Heart left ventricle (tissue), 13 donors: ENCODE data around the gene PI16.

Experiments
- POLR2A ChIP-seq, 2 donors: fragments of 450-650 bp; IDR thresholded peaks; one replicate each; pipeline ENCODE4 v1.6.1; 2017; ENCODE audit warnings: antibody characterized with exemption in 2 of 2, mild to moderate bottlenecking in 2 of 2, moderate library complexity in 2 of 2
- TF ChIP-seq, protein P1 (sequence below), 12 donors: fragments of 200-600 bp; sonication (generic) in 4 of 12; IDR thresholded peaks; one replicate each; pipeline versions ENCODE4 v1.5.0 to v1.8.0; 2018 to 2022; ENCODE audit warnings: antibody characterized with exemption in 12 of 12, mild to moderate bottlenecking in 5 of 12
- donor health status: ischemic (EF 13 %, LVEDD 7.1; RV severe dilation, severe dysfunction).
- donor health status: DM: no; HTN: yes; CAD: no.
- donor health status: DM: no; HTN: no; CAD: no.
- donor health status: ischemic (EF 25% LVEDD 6.9; RV normal size, moderate dysfunction).
- donor health status: ischemic (EF 25% LVEDD 5.7; RV mildly dilated, moderate dysfunction).
- donor health status: ischemic (EF 35%, LVEDD 5.7; RV mildly dilated, moderate dysfunction).
- donor health status: nonischemic (EF 11% LVEDD 7.7; RV severe dilation, severe dysfunction).
- donor health status: DM: yes; HTN: yes; CAD: no.
- donor health status: PGD.
- donor health status: ischemic (EF 29% LVEDD 5.4; RV normal size, mild dysfunction).
- donor health status: nonischemic (EF 23%, LVEDD 6.1; RV moderate dilation, normal function).

DNA sequence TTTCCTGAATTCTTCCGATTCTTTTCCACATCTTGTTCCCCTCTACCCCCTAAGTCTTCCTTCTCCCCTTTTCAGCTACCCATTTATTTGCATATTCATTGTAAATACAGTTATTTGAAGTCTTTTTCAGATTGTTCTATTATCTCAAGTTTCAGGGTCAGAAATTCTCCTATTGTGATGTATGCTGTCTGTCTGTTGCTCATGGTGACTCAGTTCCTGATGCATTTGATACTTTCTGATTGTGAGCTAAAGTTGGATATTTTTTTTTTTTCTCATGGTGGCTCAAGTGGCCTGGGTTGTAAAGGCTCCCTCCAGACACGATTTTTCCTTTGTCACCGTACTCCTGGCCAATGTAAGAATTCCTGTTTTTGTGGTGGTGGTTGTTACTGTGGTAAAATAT, 4.9 kb upstream of the PI16 start:
- TF ChIP-seq, protein P1, sequence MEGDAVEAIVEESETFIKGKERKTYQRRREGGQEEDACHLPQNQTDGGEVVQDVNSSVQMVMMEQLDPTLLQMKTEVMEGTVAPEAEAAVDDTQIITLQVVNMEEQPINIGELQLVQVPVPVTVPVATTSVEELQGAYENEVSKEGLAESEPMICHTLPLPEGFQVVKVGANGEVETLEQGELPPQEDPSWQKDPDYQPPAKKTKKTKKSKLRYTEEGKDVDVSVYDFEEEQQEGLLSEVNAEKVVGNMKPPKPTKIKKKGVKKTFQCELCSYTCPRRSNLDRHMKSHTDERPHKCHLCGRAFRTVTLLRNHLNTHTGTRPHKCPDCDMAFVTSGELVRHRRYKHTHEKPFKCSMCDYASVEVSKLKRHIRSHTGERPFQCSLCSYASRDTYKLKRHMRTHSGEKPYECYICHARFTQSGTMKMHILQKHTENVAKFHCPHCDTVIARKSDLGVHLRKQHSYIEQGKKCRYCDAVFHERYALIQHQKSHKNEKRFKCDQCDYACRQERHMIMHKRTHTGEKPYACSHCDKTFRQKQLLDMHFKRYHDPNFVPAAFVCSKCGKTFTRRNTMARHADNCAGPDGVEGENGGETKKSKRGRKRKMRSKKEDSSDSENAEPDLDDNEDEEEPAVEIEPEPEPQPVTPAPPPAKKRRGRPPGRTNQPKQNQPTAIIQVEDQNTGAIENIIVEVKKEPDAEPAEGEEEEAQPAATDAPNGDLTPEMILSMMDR (IDR thresholded peaks at IDR 0.05): no peak
- no peak for TF ChIP-seq POLR2A (IDR thresholded peaks at IDR 0.05)
